HCT116 (cell line): ENCODE results near the gene CLEC2B.

Experiments
- EZH2 ChIP-seq: fragments of 200-600 bp; sonication (generic); IDR thresholded peaks from 2 replicates; pipeline ENCODE4 v1.6.1; 2017; ENCODE audit warnings: antibody characterized with exemption, mixed run types
- EZH2phosphoT487 ChIP-seq: fragments of 200-600 bp; IDR thresholded peaks from 2 replicates; pipeline ENCODE4 v1.6.1; 2018; ENCODE audit warnings: antibody characterized with exemption, borderline replicate concordance

DNA sequence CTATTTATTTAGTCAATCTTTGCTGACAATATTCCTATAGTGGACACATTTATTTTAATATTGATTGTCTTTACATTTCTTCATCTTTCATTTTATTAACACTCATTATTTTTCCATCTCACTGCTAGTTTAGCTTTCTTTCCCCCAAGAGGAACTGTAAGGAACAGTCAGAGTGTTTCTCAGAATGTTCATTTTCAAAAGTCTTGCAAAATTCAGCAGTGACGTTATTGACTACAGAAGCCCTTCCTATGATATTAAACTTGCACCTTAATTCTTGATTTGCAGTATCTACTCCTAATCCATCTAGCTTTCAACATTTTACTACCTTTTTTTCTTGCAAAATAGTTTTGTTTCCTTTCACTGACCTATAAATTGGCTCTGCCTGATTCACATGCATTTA, 13.0 kb downstream of the CLEC2B start:
- no peak for TF ChIP-seq EZH2phosphoT487
- no peak for TF ChIP-seq EZH2
